ENCODE measurements around the gene HUNK. TPM values are rescaled to one million over a fixed set of nuclear protein-coding genes. Genes with fewer than 3 reads are reported as not detected.

The HUNK gene
- total RNA-seq, 1 donor from 2014 or later = 0.44 TPM

DNA sequence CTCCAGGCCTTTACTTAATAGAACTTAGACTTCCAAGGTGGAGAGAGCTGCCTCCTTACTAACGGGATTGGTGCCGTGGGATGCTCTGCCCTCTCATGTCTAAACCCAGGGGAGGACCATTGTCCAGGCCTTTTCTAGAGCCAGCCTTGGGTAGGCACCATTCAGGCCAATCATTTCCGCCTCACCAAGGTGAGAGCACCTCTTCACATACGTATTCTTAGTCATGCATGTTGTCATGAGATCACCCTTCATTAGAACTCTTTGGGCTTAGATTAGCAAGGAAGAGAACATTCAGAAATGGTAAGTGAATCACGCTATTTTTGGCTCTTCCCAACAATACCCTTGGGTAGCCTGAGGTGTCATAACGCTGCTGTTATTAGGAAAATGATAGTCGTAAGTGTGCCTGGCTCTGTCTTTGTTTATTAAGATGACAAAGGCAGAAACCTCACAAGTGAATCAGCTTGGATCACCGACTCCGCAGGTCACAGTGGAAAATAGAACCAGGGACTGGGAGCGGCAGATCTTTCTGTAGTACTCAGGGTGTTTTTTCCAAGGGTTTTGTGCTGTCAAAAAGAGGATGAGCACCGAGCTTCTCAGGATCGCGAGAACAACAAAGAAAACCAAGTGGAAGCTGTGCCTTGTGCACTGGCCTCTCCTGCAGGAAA lies 55.0 kb downstream of the HUNK start:
- intact Hi-C loops (cut with micrococcal nuclease) = no loop called here
- Histone ChIP-seq H3K4me3 (no peak overlapping the region), H3K9me3 (replicated peaks) (peaks cover 12% of the 10 kb centered on the region), H3K27ac (replicated peaks) (no peak overlapping the region), H3K4me1 (no peaks in the 10 kb centered on the region), H3K27me3 (ENCODE audit: low read depth) (peaks cover 21% of the 10 kb centered on the region), H3K36me3 (no peaks in the 10 kb centered on the region)
- no peak for DNase-seq
- TF ChIP-seq, protein P1, sequence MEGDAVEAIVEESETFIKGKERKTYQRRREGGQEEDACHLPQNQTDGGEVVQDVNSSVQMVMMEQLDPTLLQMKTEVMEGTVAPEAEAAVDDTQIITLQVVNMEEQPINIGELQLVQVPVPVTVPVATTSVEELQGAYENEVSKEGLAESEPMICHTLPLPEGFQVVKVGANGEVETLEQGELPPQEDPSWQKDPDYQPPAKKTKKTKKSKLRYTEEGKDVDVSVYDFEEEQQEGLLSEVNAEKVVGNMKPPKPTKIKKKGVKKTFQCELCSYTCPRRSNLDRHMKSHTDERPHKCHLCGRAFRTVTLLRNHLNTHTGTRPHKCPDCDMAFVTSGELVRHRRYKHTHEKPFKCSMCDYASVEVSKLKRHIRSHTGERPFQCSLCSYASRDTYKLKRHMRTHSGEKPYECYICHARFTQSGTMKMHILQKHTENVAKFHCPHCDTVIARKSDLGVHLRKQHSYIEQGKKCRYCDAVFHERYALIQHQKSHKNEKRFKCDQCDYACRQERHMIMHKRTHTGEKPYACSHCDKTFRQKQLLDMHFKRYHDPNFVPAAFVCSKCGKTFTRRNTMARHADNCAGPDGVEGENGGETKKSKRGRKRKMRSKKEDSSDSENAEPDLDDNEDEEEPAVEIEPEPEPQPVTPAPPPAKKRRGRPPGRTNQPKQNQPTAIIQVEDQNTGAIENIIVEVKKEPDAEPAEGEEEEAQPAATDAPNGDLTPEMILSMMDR (IDR thresholded peaks at IDR 0.05; ENCODE audit: borderline replicate concordance) = no peak

DNA sequence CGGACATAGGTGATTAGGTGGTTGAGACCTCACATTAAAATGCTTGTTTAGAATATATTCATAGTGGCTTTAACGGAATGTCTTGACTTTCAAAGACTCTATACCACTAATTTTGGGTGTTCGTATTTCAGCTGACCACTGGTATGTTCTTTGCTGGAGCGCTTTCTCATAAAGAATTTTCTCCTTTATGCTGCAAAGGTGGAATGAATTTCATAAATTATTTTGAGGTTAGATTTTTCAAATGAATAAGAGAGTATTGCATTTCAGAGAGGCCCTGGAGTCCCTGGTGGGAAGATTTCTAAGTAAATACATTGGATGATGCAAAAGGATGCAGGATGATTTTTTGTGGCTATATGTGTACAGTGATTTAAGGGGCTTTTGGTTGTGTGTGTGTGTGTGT lies 55.8 kb downstream of the HUNK start:
- no peak for DNase-seq
- Histone ChIP-seq H3K36me3 (no peaks in the 10 kb centered on the region), H3K4me3 (no peak overlapping the region), H3K9me3 (replicated peaks) (peaks cover 12% of the 10 kb centered on the region), H3K27me3 (ENCODE audit: low read depth) (peaks cover 25% of the 10 kb centered on the region), H3K27ac (replicated peaks) (no peak overlapping the region), H3K4me1 (no peaks in the 10 kb centered on the region)
- intact Hi-C loops (cut with micrococcal nuclease) = no loop called here
- TF ChIP-seq, protein P1 (IDR thresholded peaks at IDR 0.05; ENCODE audit: borderline replicate concordance) = no peak

DNA sequence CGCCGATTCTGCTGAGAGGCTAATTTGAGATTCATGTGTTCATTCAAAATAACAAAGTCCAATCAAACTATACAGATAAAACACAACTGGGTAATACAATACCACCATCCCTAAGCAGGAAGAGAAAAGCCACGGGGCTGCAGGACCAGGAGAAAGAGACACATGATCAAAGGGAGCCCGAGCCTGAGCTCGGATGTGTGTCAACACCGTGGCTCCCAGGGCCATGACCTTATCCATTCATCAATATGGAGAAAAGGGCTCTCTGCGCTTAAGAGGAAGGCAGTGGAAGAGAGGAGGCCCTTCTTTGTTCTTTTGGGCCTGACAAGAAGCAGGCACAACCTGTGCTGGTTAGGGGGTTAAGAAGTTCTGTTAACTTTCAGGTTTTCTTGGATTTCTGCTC lies 56.7 kb downstream of the HUNK start:
- Histone ChIP-seq H3K36me3 (no peaks in the 10 kb centered on the region), H3K27me3 (ENCODE audit: low read depth) (peaks cover 31% of the 10 kb centered on the region), H3K9me3 (replicated peaks) (peaks cover 12% of the 10 kb centered on the region), H3K27ac (replicated peaks) (no peak overlapping the region), H3K4me1 (no peaks in the 10 kb centered on the region), H3K4me3 (no peak overlapping the region)
- intact Hi-C loops (cut with micrococcal nuclease) = no loop called here
- TF ChIP-seq, protein P1 (IDR thresholded peaks at IDR 0.05; ENCODE audit: borderline replicate concordance) = no peak
- DNase-seq = no peak

DNA sequence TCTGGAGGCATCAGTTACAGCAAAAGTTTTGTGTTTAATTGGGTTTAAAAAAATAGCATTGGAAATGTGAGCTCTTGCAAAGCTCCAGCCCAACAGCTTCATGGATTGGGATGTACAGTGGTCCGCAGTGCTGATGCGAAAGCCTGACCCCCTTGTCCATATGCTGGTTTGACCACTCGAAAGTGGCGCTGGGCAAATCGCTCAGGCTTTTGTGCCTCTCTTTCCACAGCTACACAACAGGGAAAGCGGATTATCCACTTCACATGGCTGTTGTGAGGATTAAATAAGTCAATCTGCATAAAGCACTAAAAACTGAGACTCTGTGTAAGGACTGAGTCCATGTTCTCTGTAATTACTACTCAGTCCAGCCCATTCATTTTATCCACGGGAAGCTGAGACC lies 57.2 kb downstream of the HUNK start:
- Histone ChIP-seq H3K9me3 (replicated peaks) (peaks cover 12% of the 10 kb centered on the region), H3K4me3 (no peak overlapping the region), H3K27me3 (ENCODE audit: low read depth) (peaks cover 31% of the 10 kb centered on the region), H3K27ac (replicated peaks) (no peak overlapping the region), H3K36me3 (no peaks in the 10 kb centered on the region), H3K4me1 (no peaks in the 10 kb centered on the region)
- intact Hi-C loops (cut with micrococcal nuclease) = no loop called here
- TF ChIP-seq, protein P1 (IDR thresholded peaks at IDR 0.05; ENCODE audit: borderline replicate concordance) = no peak
- no peak for DNase-seq

DNA sequence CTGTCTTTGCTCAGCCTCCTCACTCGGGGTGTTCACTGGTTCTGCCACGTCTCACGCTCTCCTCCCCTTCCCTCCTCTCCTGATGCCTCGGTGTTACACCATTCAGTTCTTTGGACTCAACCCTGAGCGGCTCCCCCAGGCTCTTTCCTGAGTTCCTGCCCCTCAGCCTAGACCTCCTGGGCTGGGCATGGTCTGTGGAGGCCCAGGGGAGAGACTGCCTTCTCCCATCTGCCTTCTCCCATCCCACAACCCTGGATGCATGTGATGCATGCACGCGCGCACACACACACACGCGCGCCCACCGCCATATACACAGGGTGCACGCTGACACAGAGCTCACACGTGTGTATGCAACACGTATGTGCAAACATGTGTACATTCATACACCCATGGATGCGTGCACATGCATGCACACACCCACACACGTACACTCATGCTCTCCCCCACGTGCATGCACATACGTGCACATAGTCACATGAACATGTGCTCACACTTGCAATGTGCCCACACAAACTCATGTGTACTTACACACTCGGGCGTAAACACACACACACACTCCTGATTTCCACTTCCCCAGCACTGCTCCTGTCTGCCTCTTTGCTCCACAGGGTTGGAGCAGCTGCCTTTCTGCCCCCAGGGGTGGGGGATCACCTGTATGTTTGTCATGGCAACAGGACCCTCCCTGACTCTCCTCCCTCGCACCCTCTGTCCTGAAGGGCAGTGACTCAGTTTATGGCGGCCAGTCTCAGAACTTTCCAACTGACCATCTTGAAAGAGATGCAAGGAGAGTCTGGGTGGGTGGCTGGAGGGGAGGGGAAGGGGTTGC lies 59.0 kb downstream of the HUNK start:
- intact Hi-C loops (cut with micrococcal nuclease) = no loop called here
- H3K4me1 ChIP-seq = no peaks in the 10 kb centered on the region
- DNase-seq = no peak
- peaks cover 2% of the 10 kb centered on the region for H3K9me3 ChIP-seq (replicated peaks)
- peaks cover 31% of the 10 kb centered on the region for H3K27me3 ChIP-seq (ENCODE audit: low read depth)
- H3K36me3 ChIP-seq = no peaks in the 10 kb centered on the region
- no peak overlapping the region for H3K27ac ChIP-seq (replicated peaks)
- no peak overlapping the region for H3K4me3 ChIP-seq
- TF ChIP-seq, protein P1 (IDR thresholded peaks at IDR 0.05; ENCODE audit: borderline replicate concordance) = no peak
